Measurements from ENCODE around the gene SLC38A5.
A peak's percentile ranks its signal among the peaks of the same experiment; 100 is the strongest.

Gene SLC38A5

GRCh38 chrX:48490661-48491060, 20.6 kb upstream of the SLC38A5 start:
- DNase-seq, result no peak

GRCh38 chrX:48489892-48490291, 19.8 kb upstream of the SLC38A5 start:
- no peak for DNase-seq

DNA sequence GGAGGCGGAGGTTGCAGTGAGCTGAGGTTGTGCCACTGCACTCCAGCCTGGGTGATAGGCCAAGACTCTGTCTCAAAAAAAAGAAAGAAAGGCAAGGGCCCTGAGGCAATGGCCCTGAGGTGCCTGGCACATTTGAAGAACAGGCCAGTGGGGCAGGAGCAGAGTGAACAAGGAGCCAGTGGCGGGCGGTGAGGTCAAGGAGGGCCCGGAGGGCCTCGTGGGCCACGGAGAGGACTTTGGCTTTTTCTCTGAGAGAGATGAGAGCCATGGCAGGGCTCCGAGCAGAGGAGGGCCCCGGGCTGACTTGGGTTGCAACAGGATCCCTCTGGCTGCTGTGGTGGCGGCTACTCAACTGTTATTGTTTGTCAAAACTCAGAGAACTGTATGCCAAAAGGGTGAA, 19.2 kb upstream of the SLC38A5 start:
- no peak for DNase-seq

- no peak for DNase-seq
These were observed 18.0 kb upstream of the SLC38A5 start for GRCh38 chrX:48488034-48488433.

DNA sequence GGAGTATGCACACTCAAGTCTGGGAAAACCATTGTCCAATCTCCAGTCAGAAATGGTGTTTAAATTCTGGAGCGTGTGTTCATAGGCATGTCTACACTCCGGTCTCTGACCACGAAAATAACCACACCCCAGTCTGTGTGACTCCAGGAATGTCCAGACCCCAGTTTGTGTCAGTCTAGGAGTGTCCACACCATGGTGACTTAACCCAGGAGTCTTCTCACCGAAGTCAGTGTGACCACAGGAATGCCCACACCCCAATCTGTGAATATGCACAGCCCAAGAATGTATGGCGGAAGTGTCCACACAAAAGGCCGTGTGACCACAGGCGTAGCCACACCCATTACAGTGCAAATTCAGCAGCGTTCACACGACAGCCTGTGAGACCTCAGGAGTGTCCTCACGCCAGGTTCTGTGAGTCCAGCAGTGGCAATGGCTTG, 17.3 kb upstream of the SLC38A5 start:
- no peak for DNase-seq

GRCh38 chrX:48482526-48482925, 12.5 kb upstream of the SLC38A5 start:
- no peak for DNase-seq

DNA sequence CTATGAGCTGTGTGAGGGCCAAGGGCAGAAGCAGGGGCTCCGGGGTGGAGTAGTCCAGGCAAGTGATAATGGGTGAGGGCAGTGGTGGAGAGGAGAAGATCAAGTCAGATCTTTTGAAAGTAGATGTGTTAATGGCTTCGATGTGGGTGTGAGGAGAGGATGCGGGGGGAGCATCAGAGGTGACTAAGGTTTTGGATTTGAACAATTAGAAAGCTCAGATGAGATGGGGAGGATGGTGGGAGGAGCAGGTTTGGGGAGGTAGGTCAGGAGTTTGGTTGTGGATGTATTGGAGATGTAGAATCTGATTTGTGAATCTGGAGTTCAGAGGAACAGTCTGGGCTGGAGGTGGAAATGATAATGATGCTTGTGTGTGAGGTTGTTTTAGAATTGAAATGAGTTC, 10.5 kb upstream of the SLC38A5 start:
- no peak for DNase-seq

DNA sequence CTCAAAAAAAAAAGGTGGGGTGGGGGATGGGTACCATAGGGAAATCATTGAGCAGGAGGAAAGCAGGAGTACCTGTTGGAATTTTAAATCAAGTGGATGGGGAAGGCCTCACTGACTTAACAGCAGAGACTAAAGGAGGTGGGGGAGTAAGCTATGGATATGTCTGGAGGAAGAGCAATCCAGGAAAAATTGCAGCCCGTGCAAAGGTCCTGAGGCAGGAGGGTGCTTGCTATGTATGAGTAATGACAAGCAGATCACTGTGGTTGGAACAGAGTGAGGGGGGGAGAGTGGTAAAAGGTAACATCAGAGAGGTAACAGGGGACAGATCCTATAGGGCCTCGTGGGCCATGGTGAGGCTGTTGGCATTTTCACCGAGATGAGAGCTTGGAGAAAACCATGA, 10.1 kb upstream of the SLC38A5 start:
- DNase-seq, result no peak

DNA sequence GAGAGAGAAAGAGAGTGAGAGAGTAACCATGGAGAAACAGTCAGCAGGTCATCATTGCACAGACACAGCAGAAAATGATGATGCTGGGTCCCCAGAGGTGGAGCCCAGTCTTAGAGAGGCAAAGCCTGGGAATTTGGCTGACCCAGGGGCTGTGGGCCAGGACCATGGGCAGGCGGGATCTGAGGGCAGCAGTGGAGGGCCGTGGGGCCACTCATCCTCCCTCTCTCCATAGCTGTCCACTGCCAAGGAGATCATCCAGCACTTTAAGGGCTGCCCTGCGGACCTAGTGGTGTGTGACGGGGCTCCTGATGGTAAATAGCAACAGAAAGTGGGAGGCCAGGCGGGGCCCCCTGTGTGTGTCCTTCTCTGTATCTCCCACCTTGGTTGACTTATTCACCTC, 8.7 kb upstream of the SLC38A5 start:
- DNase-seq, result no peak

- DNase-seq, result no peak
These were observed 8.1 kb upstream of the SLC38A5 start for GRCh38 chrX:48477960-48478755.

DNA sequence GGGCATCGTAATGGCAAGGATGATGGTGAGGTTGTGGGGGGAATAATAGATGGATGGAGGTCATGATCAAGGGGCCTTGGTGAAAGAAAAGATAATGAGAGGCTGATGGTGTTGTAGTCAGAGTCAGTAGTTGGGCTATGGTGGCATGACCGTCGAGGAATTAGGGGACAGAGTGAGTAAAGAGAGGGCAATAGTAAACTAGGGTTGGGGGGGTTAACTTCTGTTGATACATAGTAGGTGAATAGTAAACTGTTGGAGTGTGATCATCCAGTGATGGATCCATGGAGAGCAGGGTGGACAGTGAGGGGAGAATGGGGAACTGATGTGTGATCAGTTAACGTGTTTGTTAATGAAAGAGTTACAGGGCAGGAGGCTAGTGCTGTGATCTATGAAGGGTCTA, 6.9 kb upstream of the SLC38A5 start:
- DNase-seq, result no peak

DNA sequence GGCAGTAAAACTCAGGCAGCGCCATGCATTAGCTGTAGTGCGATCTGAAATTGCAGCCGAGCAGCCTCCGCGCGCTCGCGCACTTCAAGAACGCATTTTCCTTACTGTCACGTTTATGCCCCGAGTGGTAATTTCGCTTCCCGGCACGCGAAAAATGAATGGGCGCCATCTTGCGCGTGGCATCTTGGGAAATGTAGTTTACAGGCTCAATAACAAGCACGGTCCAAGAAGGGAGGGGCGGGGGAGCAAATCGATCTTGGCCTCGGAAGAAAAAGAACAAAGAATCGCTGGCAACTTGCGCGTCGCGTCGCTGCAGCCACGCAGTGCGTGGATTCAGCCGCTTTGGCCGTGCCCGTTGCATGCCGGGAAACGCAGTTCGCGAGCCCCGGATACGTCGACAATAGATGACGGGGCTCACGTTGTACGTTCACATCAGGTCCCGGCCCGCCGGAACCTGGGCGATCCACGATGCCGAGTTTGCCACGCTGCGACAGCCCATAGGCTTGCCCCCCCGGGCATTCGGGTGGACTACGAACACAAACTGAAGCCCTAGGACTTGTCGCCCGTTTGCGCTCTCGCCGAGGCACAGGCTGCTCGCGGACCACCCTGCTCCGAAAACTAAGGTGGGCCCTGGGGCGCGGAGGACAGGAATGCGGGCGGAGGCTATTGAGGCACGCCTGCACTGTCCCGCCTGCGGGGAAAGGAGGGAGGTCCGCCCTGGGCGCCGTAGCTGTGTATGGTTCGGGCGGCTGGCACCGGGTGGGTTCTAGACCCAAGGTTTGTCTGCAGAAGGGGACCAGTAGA, 5.9 kb upstream of the SLC38A5 start, which contains the start of gene FTSJ1:
Gene FTSJ1 (plus strand): TSS at position 426 of the 804 bp plus-strand sequence. CDS start 1,849 bp downstream, outside the sequence.
- DNase-seq, result peak; percentile 75

DNA sequence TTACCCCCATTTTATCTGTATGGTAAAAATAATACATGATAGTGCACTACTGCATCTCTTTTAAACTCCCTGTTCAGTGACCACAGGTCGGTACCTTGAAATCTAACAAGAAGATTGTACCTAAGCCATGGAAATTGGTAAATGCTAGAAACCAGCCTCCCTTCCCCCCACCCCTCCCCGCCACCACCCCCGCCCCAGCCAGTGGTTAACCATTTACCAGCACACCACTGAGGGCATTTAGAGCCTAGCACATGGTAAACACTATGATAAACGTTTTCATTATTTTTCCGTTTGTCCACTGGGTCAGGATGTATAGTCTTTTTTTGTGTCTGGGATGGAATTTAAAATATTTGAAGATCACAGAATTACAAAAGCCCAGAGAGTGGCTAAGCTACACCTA, 5.2 kb upstream of the SLC38A5 start:
- no peak for DNase-seq

DNA sequence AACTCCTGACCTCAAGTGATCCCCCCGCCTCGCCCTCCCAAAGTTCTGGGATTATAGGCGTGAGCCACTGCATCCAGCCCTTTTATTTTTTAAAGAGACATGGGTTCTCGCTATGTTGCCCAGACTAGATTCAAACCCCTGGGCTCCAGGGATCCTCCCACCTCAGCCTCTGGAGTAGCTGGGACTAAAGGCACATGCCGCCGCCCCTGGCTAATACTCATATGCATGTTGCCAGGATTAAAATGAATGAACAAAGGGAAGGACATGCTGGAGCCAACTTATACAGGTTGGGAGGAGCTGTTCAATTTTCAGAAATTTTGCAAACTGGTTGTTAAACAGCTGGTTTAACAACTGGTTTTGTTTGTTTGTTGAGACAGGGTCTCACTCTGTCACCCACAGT, 4.5 kb upstream of the SLC38A5 start:
- DNase-seq, result no peak

DNA sequence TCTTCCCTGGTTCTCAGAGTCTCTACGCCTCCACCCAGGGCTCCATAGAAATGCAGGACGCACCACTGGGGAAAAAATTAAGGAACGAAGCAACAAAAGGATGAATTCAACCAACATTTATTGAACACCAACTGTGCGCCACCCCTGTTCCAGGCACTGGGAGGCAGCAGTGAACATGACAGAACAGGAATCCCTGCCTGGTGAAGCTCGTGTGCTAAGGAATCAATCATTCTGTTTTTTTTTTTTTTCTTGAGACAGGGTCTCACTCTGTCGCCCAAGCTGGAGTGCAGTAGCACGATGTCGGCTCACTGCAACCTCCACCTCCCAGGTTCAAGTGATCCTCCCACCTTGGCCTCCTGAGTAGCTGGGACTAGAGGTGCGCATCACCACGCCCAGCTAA, 4.1 kb upstream of the SLC38A5 start:
- DNase-seq, result peak; percentile 36

DNA sequence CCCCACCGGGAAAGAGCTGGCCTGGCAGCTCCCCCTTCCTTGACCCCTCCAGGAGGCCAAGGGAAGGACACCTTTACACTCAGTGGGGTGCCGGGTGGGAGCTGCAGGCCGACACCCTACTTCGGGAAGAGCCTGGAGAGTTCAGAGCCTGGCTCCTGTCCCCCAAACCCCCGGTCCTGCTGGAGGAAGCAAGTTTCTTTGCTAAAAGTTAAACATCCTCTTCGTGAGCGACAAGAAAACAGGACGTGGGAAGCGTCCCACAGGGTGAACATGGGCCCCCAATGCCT, 3.6 kb upstream of the SLC38A5 start:
- no peak for DNase-seq

- DNase-seq, result peak; percentile 58
These were observed 3.0 kb upstream of the SLC38A5 start for GRCh38 chrX:48472851-48473703.

- peak; percentile 60 for DNase-seq
These were observed 2.2 kb upstream of the SLC38A5 start for GRCh38 chrX:48472225-48472624.

DNA sequence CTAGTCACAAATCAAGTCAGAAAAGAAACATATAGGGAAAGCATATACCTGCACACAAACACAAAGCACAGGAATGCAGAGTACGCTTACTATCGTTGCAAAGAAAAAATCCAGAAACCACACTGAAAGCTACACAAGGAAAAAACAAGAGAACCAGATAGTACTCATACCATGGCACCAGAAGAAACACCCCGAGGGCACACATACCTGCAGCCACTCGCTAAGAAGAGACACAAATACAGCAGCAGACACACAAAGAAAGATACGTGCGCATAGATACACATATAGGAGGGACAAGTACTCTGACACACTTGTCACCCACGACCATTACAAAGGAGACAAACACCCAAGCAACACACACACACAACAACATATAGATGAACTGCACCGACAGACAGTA, 1.4 kb upstream of the SLC38A5 start:
- DNase-seq, result no peak

DNA sequence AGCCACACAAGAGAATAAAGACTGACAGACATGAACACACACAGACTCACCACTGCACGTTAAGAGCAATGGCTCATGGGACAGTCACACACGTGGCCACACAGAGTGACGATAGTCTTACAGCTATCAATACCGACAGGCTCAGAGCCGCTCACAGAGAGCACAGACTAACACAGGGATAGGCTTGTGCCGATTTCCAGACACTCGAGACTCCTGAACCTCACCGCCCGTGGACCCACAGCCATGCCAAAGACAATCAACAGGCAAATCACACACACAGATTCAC, 716 bp upstream of the SLC38A5 start:
- DNase-seq, result no peak

GRCh38 chrX:48468693-48469691, 1.1 kb downstream of the SLC38A5 start:
- peak; percentile 15 for DNase-seq

DNA sequence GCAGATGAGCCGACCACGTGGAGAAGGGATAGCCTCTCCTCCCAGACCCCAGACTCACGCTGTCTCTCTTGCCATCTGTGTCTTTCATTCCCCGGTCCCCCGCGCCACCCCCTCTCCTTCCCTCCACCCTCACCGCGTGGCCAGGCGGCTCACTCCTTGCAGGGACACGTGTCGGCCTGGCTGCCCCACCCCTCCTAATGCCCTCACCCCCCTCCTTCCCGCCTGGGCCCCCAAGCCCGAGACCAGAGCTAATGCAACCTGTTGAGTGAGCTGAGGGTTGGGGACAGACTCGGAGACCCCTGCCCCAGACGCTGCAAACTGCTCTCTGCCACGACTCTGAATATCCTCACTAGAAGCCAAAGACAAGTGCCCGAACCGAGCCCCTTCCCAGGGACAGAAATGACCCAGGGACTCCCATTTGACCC, 1.8 kb downstream of the SLC38A5 start:
- DNase-seq, result no peak

Measured in NCI-H1694 treated with DMSO at 0.1 percent for 48 hours (cell line).